Endothelial cell of umbilical vein (primary cell): Measurements from ENCODE around the gene WIF1. TPM values are rescaled to one million over a fixed set of nuclear protein-coding genes. Genes with fewer than 3 reads are reported as not detected.

Experiments used
- BruUV-seq: library from RNA; stranded (reverse); fragments of 400-500 nt; replicated peaks from 2 replicates; lab custom pipeline; 2021; lab: Mats Ljungman, UMichigan
- CTCF ChIA-PET: fragments of 300-600, 350-600 bp; sonication (Branson Sonifier 250); formaldehyde crosslinking; loops from one replicate; lab custom pipeline; 2021; ENCODE audit warnings: antibody characterized with exemption, inconsistent platforms; lab: Charles Lee
- POLR2A ChIA-PET: fragments of 300-600, 350-600 bp; sonication (Branson Sonifier 250); formaldehyde crosslinking; loops from one replicate; lab custom pipeline; 2021; ENCODE audit warnings: antibody characterized with exemption, inconsistent platforms; lab: Charles Lee
- DNase-seq: peaks from one replicate; pipeline ENCODE4 v3.0.0-alpha.2; 2011; ENCODE audit warnings: low read depth, low spot score
- FAIRE-seq: peaks from 2 replicates; lab custom pipeline; 2011; peaks lifted over from hg19 to GRCh38; lab: Jason Lieb, UNC
- H2AFZ ChIP-seq: 2 replicates; pipeline ENCODE4 v1.6.0; 2012; ENCODE audit warnings: low read depth, low read length, control low read depth, inconsistent platforms
- H3K27ac ChIP-seq: 2 replicates; pipeline ENCODE4 v1.5.1; 2011; ENCODE audit warnings: low read depth, mild to moderate bottlenecking, control low read depth, low read length, moderate library complexity; ENCODE audit not compliant: insufficient read depth
- H3K27me3 ChIP-seq, 2 experiments: 2 replicates each; pipeline versions ENCODE4 v1.6.0 to v1.6.1; 2011; ENCODE audit warnings: low read length in 2 of 2, mixed read lengths in 1 of 2; ENCODE audit not compliant: control insufficient read depth in 2 of 2, insufficient read depth in 2 of 2
- H3K36me3 ChIP-seq, 2 experiments: 2 replicates in 1 of 2; 3 replicates in 1 of 2; pipeline ENCODE4 v1.5.1; 2011; ENCODE audit warnings: low read length in 2 of 2, mild to moderate bottlenecking in 1 of 2, moderate library complexity in 1 of 2; ENCODE audit not compliant: control insufficient read depth in 2 of 2, insufficient read depth in 2 of 2; ENCODE audit errors: extremely low read depth in 1 of 2
- H3K4me1 ChIP-seq: 3 replicates; pipeline ENCODE4 v1.5.1; 2011; ENCODE audit warnings: mild to moderate bottlenecking, low read length; ENCODE audit not compliant: control insufficient read depth, insufficient read depth; ENCODE audit errors: extremely low read depth
- H3K4me2 ChIP-seq: 2 replicates; pipeline ENCODE4 v1.6.1; 2011; ENCODE audit warnings: low read length, control low read depth, mixed read lengths; ENCODE audit not compliant: insufficient read depth
- H3K4me3 ChIP-seq, 3 experiments: fragments of 200-600 bp in 1 of 3; sonication (generic), shearing (Covaris generic) in 1 of 3; replicated peaks in 1 of 3; 2 replicates each; pipeline ENCODE4 v1.5.1; 2011 to 2016; ENCODE audit warnings: control low read depth in 3 of 3, low read length in 3 of 3, mild to moderate bottlenecking in 2 of 3, inconsistent platforms in 1 of 3, low read depth in 1 of 3, moderate library complexity in 1 of 3; ENCODE audit not compliant: insufficient read depth in 1 of 3
- H3K79me2 ChIP-seq: 2 replicates; pipeline ENCODE4 v1.6.0; 2012; ENCODE audit warnings: low read length, inconsistent platforms; ENCODE audit not compliant: control insufficient read depth, insufficient read depth
- H3K9ac ChIP-seq: replicated peaks from 2 replicates; pipeline ENCODE3; 2011; ENCODE audit warnings: low read length, control low read depth; ENCODE audit not compliant: insufficient read depth; ENCODE audit errors: extremely low read depth
- H3K9me1 ChIP-seq: replicated peaks from 3 replicates; pipeline ENCODE4 v1.6.0; 2011; ENCODE audit warnings: mild to moderate bottlenecking, low read length; ENCODE audit not compliant: control insufficient read depth, insufficient read depth; ENCODE audit errors: extremely low read depth
- H3K9me3 ChIP-seq: replicated peaks from 2 replicates; pipeline ENCODE4 v1.5.1; 2012; ENCODE audit warnings: low read length, inconsistent platforms; ENCODE audit not compliant: control insufficient read depth, insufficient read depth
- H4K20me1 ChIP-seq: replicated peaks from 2 replicates; pipeline ENCODE3; 2011; ENCODE audit warnings: mild to moderate bottlenecking, low read length; ENCODE audit not compliant: control insufficient read depth, insufficient read depth; ENCODE audit errors: extremely low read depth
- CTCF ChIP-seq, 2 donors: IDR thresholded peaks; 1 replicate in 1 of 2; 2 replicates in 1 of 2; pipeline ENCODE4 v1.5.1; 2011; ENCODE audit warnings: low read length in 2 of 2, mild to moderate bottlenecking in 2 of 2, moderate library complexity in 2 of 2, control low read depth in 1 of 2, inconsistent platforms in 1 of 2, low read depth in 1 of 2; ENCODE audit not compliant: insufficient read depth in 1 of 2; ENCODE audit errors: extremely low read depth in 1 of 2
- EZH2 ChIP-seq: IDR thresholded peaks from 2 replicates; pipeline ENCODE4 v1.6.1; 2012; ENCODE audit warnings: borderline replicate concordance, low read depth, mild to moderate bottlenecking, moderate library complexity, low read length, inconsistent platforms; ENCODE audit not compliant: severe bottlenecking
- FOS ChIP-seq: IDR thresholded peaks from 2 replicates; pipeline ENCODE4 v1.6.1; 2011; ENCODE audit warnings: mild to moderate bottlenecking, low read length, moderate library complexity, borderline replicate concordance; ENCODE audit not compliant: insufficient read depth
- MAX ChIP-seq: IDR thresholded peaks from 2 replicates; pipeline ENCODE4 v1.6.1; 2011; ENCODE audit not compliant: insufficient read depth, insufficient read length
- POLR2A ChIP-seq: IDR thresholded peaks from 2 replicates; pipeline ENCODE4 v1.6.1; 2012; ENCODE audit warnings: low read depth, mild to moderate bottlenecking, control low read depth, low read length
- POLR2AphosphoS5 ChIP-seq: IDR thresholded peaks from 2 replicates; pipeline ENCODE4 v1.6.1; 2012; ENCODE audit warnings: low read depth, mild to moderate bottlenecking, control low read depth, low read length, moderate library complexity; ENCODE audit not compliant: insufficient read depth
- dilution Hi-C: fragments of 300-500 bp; cut with MboI; formaldehyde crosslinking; loops from one replicate; pipeline ENCODE4 v1.15.0; 2019; ENCODE audit warnings: low sequenced_read_pairs; ENCODE audit not compliant: extremely low pct_ligation_motif_present
- intact Hi-C: fragments of 100-400 bp; cut with micrococcal nuclease; formaldehyde crosslinking; loops from one replicate; pipeline ENCODE4 v1.10.0; 2022
- polyA plus RNA-seq, 4 experiments: library from polyadenylated mRNA; depleted of rRNA in 3 of 4; stranded (reverse) in 3 of 4; unstranded in 1 of 4; fragments of >200 nt; gene quantifications; 2 replicates each; pipeline versions ENCODE4 v1.2.1 to v1.2.3, GENCODE V29; 2011 to 2012; ENCODE audit warnings: missing spikeins in 1 of 4
- total RNA-seq: library from RNA; stranded (reverse); gene quantifications from 2 replicates; pipeline ENCODE4 v1.2.3, GENCODE V29; 2021

The WIF1 gene
- total and polyA plus RNA-seq, 2 donors (not counting 3 experiments of a cell fraction or from before 2014, with no cell fraction given), result not detected

- FAIRE-seq (peak; percentile 59), DNase-seq (peak; percentile 73)
- no peaks in the 10 kb centered on the region for H3K27me3 ChIP-seq
- H3K9me3 ChIP-seq, result no peaks in the 10 kb centered on the region
- BruUV-seq, result no TSS peak
- H3K36me3 ChIP-seq, result no peaks in the 10 kb centered on the region
- peak overlapping the region; percentile 98 for H3K27ac ChIP-seq
- intact Hi-C loops, result loop anchor here (1.0 to 5.0 kb wide), 3 partner anchors 38 to 62 kb away; partner anchors contain the start of gene WIF1
- no peaks in the 10 kb centered on the region for H3K9me1 ChIP-seq
- H3K9ac ChIP-seq, result peak overlapping the region; percentile 96
- dilution Hi-C loops, result no loop called here
- ChIA-PET CTCF (interaction anchor here (1.1 to 6.8 kb wide), 6 partner anchors 10 to 374 kb away, joined by 3 to 91 read pairs (median 3); no protein-coding TSS in a partner anchor), POLR2A (interaction anchor here (1.6 kb wide), 1 partner anchor 39 kb away, joined by 4 read pairs; no protein-coding TSS in a partner anchor)
- peak overlapping the region; percentile 100 for H3K4me2 ChIP-seq
- peaks cover 56% of the 10 kb centered on the region for H3K79me2 ChIP-seq
- peaks cover 33% of the 10 kb centered on the region for H3K4me1 ChIP-seq
- H4K20me1 ChIP-seq, result peaks cover 6% of the 10 kb centered on the region
- TF ChIP-seq POLR2A (no peak), POLR2AphosphoS5 (no peak), EZH2 (no peak)
- peak overlapping the region; percentile 100 for H2AFZ ChIP-seq
- peak overlapping the region; percentile 77 to 97 (median 97) for H3K4me3 ChIP-seq
Measured at GRCh38 chr12:65170209-65170881, 49.2 kb upstream of the WIF1 start.

GRCh38 chr12:65169320-65170208 lies 48.5 kb upstream of the WIF1 start, which contains the start of gene LEMD3:
Gene LEMD3 (plus strand): TSS chr12:65169583. CDS start chr12:65169597, 14 bp downstream.
- TF ChIP-seq POLR2AphosphoS5 (peak; percentile 84), MAX (no peak), FOS (no peak), CTCF (IDR thresholded peaks at IDR 0.05; ENCODE audit: extremely low read depth in 1 of 2, insufficient read depth in 1 of 2, low read depth in 1 of 2, low read length in 2 of 2) (no peak), POLR2A (peak; percentile 93)
- peak within 1 kb of the TSS; percentile 96 for H3K9ac ChIP-seq
- FAIRE-seq (peak; percentile 83), DNase-seq (peak; percentile 88)
- peaks cover 33% of the 10 kb centered on the region for H3K4me1 ChIP-seq
- TSS peak; percentile 2 for BruUV-seq
- ChIA-PET POLR2A (interaction anchor here (0.6 to 1.6 kb wide), 6 partner anchors 18 to 956 kb away, joined by 3 to 5 read pairs (median 4); no protein-coding TSS in a partner anchor), CTCF (interaction anchor here (0.8 to 6.8 kb wide), 11 partner anchors 11 to 373 kb away, joined by 3 to 91 read pairs (median 3); no protein-coding TSS in a partner anchor)
- peak within 1 kb of the TSS; percentile 98 for H3K27ac ChIP-seq
- peaks cover 50% of the 10 kb centered on the region for H3K79me2 ChIP-seq
- H3K9me1 ChIP-seq, result no peaks in the 10 kb centered on the region
- H3K4me2 ChIP-seq, result peak within 1 kb of the TSS; percentile 100
- dilution Hi-C loops (no loop called here), intact Hi-C loops (loop anchor here (1.0 to 5.0 kb wide), 5 partner anchors 39 to 109 kb away; partner anchors contain the start of genes MSRB3 and WIF1)
- peak within 1 kb of the TSS; percentile 100 for H2AFZ ChIP-seq
- H3K4me3 ChIP-seq, result peak within 1 kb of the TSS; percentile 77 to 97 (median 97)
- peaks cover 4% of the 10 kb centered on the region for H4K20me1 ChIP-seq
- H3K36me3 ChIP-seq, result no peaks in the 10 kb centered on the region
- no peaks in the 10 kb centered on the region for H3K27me3 ChIP-seq
- no peaks in the 10 kb centered on the region for H3K9me3 ChIP-seq
